Fibroblast of villous mesenchyme (primary cell): ENCODE data around the gene AGBL4. TPM values are rescaled to one million over a fixed set of nuclear protein-coding genes. Genes with fewer than 3 reads are reported as not detected.

Source experiments
- DNase-seq: peaks from one replicate; pipeline ENCODE4 v3.0.0-alpha.2; 2010; ENCODE audit warnings: low read depth
- H3K4me3 ChIP-seq: 2 replicates; pipeline ENCODE4 v1.5.1; 2011; ENCODE audit warnings: low read depth, mild to moderate bottlenecking, low read length
- total RNA-seq: library from RNA; depleted of rRNA; stranded (reverse); fragments of >200 nt; gene quantifications from 2 replicates; pipeline ENCODE4 v1.2.3, GENCODE V29; 2012
- TF ChIP-seq, protein P1 (sequence below): IDR thresholded peaks from 2 replicates; pipeline ENCODE4 v1.5.1; 2012; ENCODE audit warnings: low read depth, mild to moderate bottlenecking, low read length; ENCODE audit not compliant: insufficient read depth

AGBL4 gene
- total RNA-seq, 1 donor: not detected

DNA sequence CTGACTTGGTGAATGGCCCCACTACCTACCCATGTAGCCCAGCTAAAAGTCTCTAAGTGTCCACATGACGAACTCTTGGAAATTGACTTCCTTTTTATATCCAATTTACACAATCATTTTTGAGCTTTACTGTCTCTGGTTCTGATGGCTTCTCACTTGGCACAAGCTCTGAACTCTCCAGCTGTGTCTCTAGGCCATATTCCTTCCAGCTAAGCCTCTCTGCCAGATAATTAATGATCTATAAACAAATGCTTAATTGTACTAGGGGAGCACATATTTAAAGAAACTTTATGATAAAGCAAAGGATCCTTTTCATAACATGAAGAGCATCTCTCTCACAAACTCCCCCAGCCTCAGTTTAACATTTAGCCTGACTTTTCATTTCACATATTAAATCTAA is 1230.8 kb downstream of the AGBL4 start:
- no peak overlapping the region for H3K4me3 ChIP-seq
- DNase-seq: no peak
- TF ChIP-seq, protein P1, sequence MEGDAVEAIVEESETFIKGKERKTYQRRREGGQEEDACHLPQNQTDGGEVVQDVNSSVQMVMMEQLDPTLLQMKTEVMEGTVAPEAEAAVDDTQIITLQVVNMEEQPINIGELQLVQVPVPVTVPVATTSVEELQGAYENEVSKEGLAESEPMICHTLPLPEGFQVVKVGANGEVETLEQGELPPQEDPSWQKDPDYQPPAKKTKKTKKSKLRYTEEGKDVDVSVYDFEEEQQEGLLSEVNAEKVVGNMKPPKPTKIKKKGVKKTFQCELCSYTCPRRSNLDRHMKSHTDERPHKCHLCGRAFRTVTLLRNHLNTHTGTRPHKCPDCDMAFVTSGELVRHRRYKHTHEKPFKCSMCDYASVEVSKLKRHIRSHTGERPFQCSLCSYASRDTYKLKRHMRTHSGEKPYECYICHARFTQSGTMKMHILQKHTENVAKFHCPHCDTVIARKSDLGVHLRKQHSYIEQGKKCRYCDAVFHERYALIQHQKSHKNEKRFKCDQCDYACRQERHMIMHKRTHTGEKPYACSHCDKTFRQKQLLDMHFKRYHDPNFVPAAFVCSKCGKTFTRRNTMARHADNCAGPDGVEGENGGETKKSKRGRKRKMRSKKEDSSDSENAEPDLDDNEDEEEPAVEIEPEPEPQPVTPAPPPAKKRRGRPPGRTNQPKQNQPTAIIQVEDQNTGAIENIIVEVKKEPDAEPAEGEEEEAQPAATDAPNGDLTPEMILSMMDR: no peak

DNA sequence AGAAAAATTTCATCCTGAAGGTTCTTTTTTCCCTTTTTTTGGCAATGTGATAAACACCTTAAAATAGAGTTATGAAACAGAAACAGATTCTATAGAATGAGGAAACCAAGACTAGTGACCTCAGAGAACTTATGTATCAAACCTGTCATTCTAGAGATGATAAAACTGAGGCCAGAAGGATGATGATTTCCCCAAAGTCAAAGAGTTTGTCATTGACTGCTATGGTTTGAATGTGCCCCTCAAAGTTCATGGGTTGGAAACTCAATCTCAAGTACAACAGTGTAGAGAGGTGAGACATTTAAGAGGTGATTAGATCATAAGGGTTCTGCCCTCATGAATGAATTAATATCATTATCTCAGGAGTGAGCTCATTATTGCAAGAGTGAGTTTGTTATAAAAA is 1233.4 kb downstream of the AGBL4 start:
- H3K4me3 ChIP-seq: no peak overlapping the region
- no peak for DNase-seq
- TF ChIP-seq, protein P1: no peak

DNA sequence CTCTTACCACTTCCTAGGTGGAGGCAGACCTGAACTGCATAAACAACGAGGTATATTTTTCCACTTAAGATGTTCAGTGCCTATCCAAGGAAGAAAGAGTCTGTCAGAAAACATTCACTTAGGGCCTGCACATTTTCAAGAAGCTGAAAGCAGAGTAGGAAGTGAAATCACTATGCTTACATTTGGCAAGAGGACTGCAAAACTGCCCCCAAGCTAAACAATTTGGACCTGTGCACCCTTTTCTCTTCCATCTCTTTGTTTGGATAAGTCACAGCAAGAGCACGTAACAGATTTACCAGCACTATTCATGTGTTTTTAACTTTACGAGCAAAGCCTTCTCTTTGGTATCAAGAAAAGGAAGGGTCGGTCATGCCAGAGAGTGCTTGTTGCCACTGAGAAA is 1233.9 kb downstream of the AGBL4 start:
- no peak for DNase-seq
- no peak overlapping the region for H3K4me3 ChIP-seq
- TF ChIP-seq, protein P1: no peak

DNA sequence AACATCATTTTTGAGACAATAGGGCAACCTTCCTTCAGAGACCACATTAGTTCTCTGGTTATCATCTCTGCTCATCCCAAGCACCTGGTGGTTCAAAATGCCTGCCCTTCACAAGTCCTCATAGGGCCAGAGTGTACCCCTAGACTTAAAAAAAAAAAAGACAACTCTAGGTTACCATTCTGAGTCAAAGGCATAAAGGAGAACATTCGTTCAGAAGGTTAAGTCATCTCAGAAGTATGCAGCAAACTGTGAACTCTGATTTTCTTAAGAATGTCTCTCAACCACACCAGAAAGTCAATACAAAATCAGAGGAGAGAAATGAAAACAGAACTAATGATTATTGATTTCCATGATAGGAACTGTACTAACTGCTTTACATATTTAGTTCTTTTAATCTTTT is 1237.9 kb downstream of the AGBL4 start:
- TF ChIP-seq, protein P1: no peak
- no peak overlapping the region for H3K4me3 ChIP-seq
- DNase-seq: no peak

DNA sequence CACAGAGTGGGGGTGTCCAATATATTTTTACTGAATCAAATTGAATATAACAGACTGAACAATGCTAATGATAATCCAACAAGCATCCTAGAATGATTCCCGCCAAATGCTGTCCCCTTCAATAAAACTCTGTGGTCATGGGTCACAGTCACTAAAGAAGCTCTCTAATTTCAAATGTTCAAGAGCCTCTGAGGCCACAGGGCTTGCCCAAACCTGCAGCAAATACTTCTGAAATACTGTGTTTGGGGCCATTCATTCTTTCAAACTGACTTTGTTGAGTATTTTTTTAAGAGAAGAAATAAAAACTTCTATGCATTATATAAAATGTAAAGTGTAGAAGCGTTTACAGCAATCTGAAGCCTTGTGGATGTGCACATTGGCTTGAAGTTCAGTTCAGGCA is 1239.5 kb downstream of the AGBL4 start:
- H3K4me3 ChIP-seq: no peak overlapping the region
- TF ChIP-seq, protein P1: no peak
- DNase-seq: no peak

DNA sequence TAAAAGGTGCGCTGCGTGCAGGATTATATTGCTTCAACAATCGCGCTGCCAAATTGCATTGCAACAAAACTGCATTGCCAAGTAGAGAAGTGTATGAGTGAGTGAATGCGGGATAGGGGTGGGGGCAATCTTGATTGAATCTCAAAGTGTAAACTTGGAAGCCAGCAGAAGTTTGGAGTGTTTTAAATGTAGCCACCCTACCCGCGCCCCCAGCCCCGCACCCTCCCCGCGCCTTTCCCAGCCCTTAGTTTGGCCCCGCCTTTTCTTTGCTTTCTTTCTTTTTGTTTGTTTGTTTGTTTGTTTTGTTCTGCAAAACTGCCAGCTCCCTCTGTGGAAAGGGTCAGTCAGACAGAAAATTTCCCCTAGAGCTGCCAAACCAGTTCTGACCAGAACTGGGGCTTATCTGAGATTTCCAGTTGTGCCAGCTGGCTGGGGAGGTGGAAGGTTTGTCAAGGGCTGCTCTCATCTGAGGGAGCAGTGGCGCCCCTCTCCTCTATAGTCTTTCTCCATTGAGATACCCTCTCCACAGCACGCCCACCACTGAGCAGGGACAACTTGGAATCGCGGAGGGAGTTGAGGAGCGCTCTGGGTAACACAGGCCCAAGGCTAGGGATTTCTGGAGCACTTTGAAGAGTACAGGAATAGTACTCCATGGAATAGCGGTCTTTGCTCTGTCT is 1246.4 kb downstream of the AGBL4 start:
- TF ChIP-seq, protein P1: no peak
- H3K4me3 ChIP-seq: no peak overlapping the region
- no peak for DNase-seq
